ENCODE measurements around the gene DCXR.

Gene DCXR

GRCh38 chr17:82006468-82007227, 30.8 kb downstream of the DCXR start:
- Histone ChIP-seq H3K9me3 (ENCODE audit: control insufficient read depth in 5 of 5, low read length in 5 of 5) (no peaks in the 10 kb centered on the region), H3K27me3 (ENCODE audit: control insufficient read depth in 5 of 5, insufficient read depth in 4 of 5, low read length in 5 of 5) (no peaks in the 10 kb centered on the region), H3K36me3 (ENCODE audit: control insufficient read depth in 5 of 5, insufficient read depth in 5 of 5, low read length in 5 of 5) (peaks cover 0 to 20% (median 4%) of the 10 kb centered on the region in 5 donors), H3K4me3 (ENCODE audit: low read depth in 1 of 5, low read length in 5 of 5) (no peak overlapping the region), H3K9ac (ENCODE audit: low read length in 5 of 5) (no peak overlapping the region), H3K27ac (ENCODE audit: low read depth, low read length) (no peak overlapping the region), H3K4me1 (ENCODE audit: control insufficient read depth in 5 of 5, insufficient read depth in 5 of 5, low read length in 5 of 5) (peaks cover 8 to 32% (median 19%) of the 10 kb centered on the region in 5 donors)

GRCh38 chr17:82005701-82006348, 31.7 kb downstream of the DCXR start:
- H3K27me3 ChIP-seq (ENCODE audit: control insufficient read depth in 5 of 5, insufficient read depth in 4 of 5, low read length in 5 of 5) = no peaks in the 10 kb centered on the region
- no peak overlapping the region for H3K4me3 ChIP-seq (ENCODE audit: low read depth in 1 of 5, low read length in 5 of 5)
- no peaks in the 10 kb centered on the region for H3K9me3 ChIP-seq (ENCODE audit: control insufficient read depth in 5 of 5, low read length in 5 of 5)
- H3K27ac ChIP-seq (ENCODE audit: low read depth, low read length) = no peak overlapping the region
- peaks cover 8 to 32% (median 19%) of the 10 kb centered on the region in 5 donors for H3K4me1 ChIP-seq (ENCODE audit: control insufficient read depth in 5 of 5, insufficient read depth in 5 of 5, low read length in 5 of 5)
- peaks cover 0 to 13% (median 0%) of the 10 kb centered on the region in 5 donors for H3K36me3 ChIP-seq (ENCODE audit: control insufficient read depth in 5 of 5, insufficient read depth in 5 of 5, low read length in 5 of 5)
- H3K9ac ChIP-seq (ENCODE audit: low read length in 5 of 5) = no peak overlapping the region

- Histone ChIP-seq H3K9me3 (ENCODE audit: control insufficient read depth in 5 of 5, low read length in 5 of 5) (no peaks in the 10 kb centered on the region), H3K27ac (ENCODE audit: low read depth, low read length) (no peak overlapping the region), H3K9ac (ENCODE audit: low read length in 5 of 5) (peak overlapping the region in 1 of 5 donors; percentile 11), H3K4me3 (ENCODE audit: low read depth in 1 of 5, low read length in 5 of 5) (no peak overlapping the region), H3K4me1 (ENCODE audit: control insufficient read depth in 5 of 5, insufficient read depth in 5 of 5, low read length in 5 of 5) (peaks cover 8 to 32% (median 19%) of the 10 kb centered on the region in 5 donors), H3K27me3 (ENCODE audit: control insufficient read depth in 5 of 5, insufficient read depth in 4 of 5, low read length in 5 of 5) (no peaks in the 10 kb centered on the region), H3K36me3 (ENCODE audit: control insufficient read depth in 5 of 5, insufficient read depth in 5 of 5, low read length in 5 of 5) (peaks cover 0 to 9% (median 0%) of the 10 kb centered on the region in 5 donors)
Measured at GRCh38 chr17:82004517-82005455, 32.7 kb downstream of the DCXR start.

GRCh38 chr17:82003411-82004381, 33.8 kb downstream of the DCXR start:
- no peak overlapping the region for H3K9ac ChIP-seq (ENCODE audit: low read length in 5 of 5)
- peaks cover 8 to 32% (median 19%) of the 10 kb centered on the region in 5 donors for H3K4me1 ChIP-seq (ENCODE audit: control insufficient read depth in 5 of 5, insufficient read depth in 5 of 5, low read length in 5 of 5)
- no peaks in the 10 kb centered on the region for H3K9me3 ChIP-seq (ENCODE audit: control insufficient read depth in 5 of 5, low read length in 5 of 5)
- H3K36me3 ChIP-seq (ENCODE audit: control insufficient read depth in 5 of 5, insufficient read depth in 5 of 5, low read length in 5 of 5) = peaks cover 0 to 6% (median 0%) of the 10 kb centered on the region in 5 donors
- no peak overlapping the region for H3K27ac ChIP-seq (ENCODE audit: low read depth, low read length)
- no peak overlapping the region for H3K4me3 ChIP-seq (ENCODE audit: low read depth in 1 of 5, low read length in 5 of 5)
- H3K27me3 ChIP-seq (ENCODE audit: control insufficient read depth in 5 of 5, insufficient read depth in 4 of 5, low read length in 5 of 5) = no peaks in the 10 kb centered on the region

GRCh38 chr17:82001571-82002056, 35.9 kb downstream of the DCXR start:
- H3K4me1 ChIP-seq (ENCODE audit: control insufficient read depth in 5 of 5, insufficient read depth in 5 of 5, low read length in 5 of 5) = peaks cover 8 to 30% (median 19%) of the 10 kb centered on the region in 5 donors
- H3K27me3 ChIP-seq (ENCODE audit: control insufficient read depth in 5 of 5, insufficient read depth in 4 of 5, low read length in 5 of 5) = no peaks in the 10 kb centered on the region
- no peak overlapping the region for H3K27ac ChIP-seq (ENCODE audit: low read depth, low read length)
- H3K9me3 ChIP-seq (ENCODE audit: control insufficient read depth in 5 of 5, low read length in 5 of 5) = no peaks in the 10 kb centered on the region
- H3K9ac ChIP-seq (ENCODE audit: low read length in 5 of 5) = no peak overlapping the region
- H3K36me3 ChIP-seq (ENCODE audit: control insufficient read depth in 5 of 5, insufficient read depth in 5 of 5, low read length in 5 of 5) = peaks cover 0 to 16% (median 5%) of the 10 kb centered on the region in 5 donors
- H3K4me3 ChIP-seq (ENCODE audit: low read depth in 1 of 5, low read length in 5 of 5) = no peak overlapping the region

- no peaks in the 10 kb centered on the region for H3K9me3 ChIP-seq (ENCODE audit: control insufficient read depth in 5 of 5, low read length in 5 of 5)
- H3K27ac ChIP-seq (ENCODE audit: low read depth, low read length) = no peak overlapping the region
- H3K4me1 ChIP-seq (ENCODE audit: control insufficient read depth in 5 of 5, insufficient read depth in 5 of 5, low read length in 5 of 5) = peaks cover 4 to 24% (median 14%) of the 10 kb centered on the region in 5 donors
- no peaks in the 10 kb centered on the region for H3K27me3 ChIP-seq (ENCODE audit: control insufficient read depth in 5 of 5, insufficient read depth in 4 of 5, low read length in 5 of 5)
- H3K36me3 ChIP-seq (ENCODE audit: control insufficient read depth in 5 of 5, insufficient read depth in 5 of 5, low read length in 5 of 5) = peaks cover 0 to 22% (median 9%) of the 10 kb centered on the region in 5 donors
- H3K4me3 ChIP-seq (ENCODE audit: low read depth in 1 of 5, low read length in 5 of 5) = no peak overlapping the region
- H3K9ac ChIP-seq (ENCODE audit: low read length in 5 of 5) = no peak overlapping the region
Measured at GRCh38 chr17:82000803-82001570, 36.5 kb downstream of the DCXR start.

- Histone ChIP-seq H3K9me3 (ENCODE audit: control insufficient read depth in 5 of 5, low read length in 5 of 5) (no peaks in the 10 kb centered on the region), H3K27ac (ENCODE audit: low read depth, low read length) (no peak overlapping the region), H3K4me1 (ENCODE audit: control insufficient read depth in 5 of 5, insufficient read depth in 5 of 5, low read length in 5 of 5) (peaks cover 2 to 19% (median 13%) of the 10 kb centered on the region in 5 donors), H3K36me3 (ENCODE audit: control insufficient read depth in 5 of 5, insufficient read depth in 5 of 5, low read length in 5 of 5) (peaks cover 0 to 26% (median 11%) of the 10 kb centered on the region in 5 donors), H3K27me3 (ENCODE audit: control insufficient read depth in 5 of 5, insufficient read depth in 4 of 5, low read length in 5 of 5) (no peaks in the 10 kb centered on the region), H3K9ac (ENCODE audit: low read length in 5 of 5) (no peak overlapping the region), H3K4me3 (ENCODE audit: low read depth in 1 of 5, low read length in 5 of 5) (no peak overlapping the region)
Measured at GRCh38 chr17:81999976-82000802, 37.3 kb downstream of the DCXR start.

- Histone ChIP-seq H3K4me3 (ENCODE audit: low read depth in 1 of 5, low read length in 5 of 5) (no peak overlapping the region), H3K27ac (ENCODE audit: low read depth, low read length) (no peak overlapping the region), H3K9ac (ENCODE audit: low read length in 5 of 5) (no peak overlapping the region), H3K4me1 (ENCODE audit: control insufficient read depth in 5 of 5, insufficient read depth in 5 of 5, low read length in 5 of 5) (peaks cover 2 to 19% (median 13%) of the 10 kb centered on the region in 5 donors), H3K27me3 (ENCODE audit: control insufficient read depth in 5 of 5, insufficient read depth in 4 of 5, low read length in 5 of 5) (no peaks in the 10 kb centered on the region), H3K9me3 (ENCODE audit: control insufficient read depth in 5 of 5, low read length in 5 of 5) (no peaks in the 10 kb centered on the region), H3K36me3 (ENCODE audit: control insufficient read depth in 5 of 5, insufficient read depth in 5 of 5, low read length in 5 of 5) (peaks cover 0 to 25% (median 11%) of the 10 kb centered on the region in 5 donors)
Measured at GRCh38 chr17:81999587-81999975, 37.9 kb downstream of the DCXR start.
